NCI-H510A treated with DMSO at 0.1 percent for 48 hours (cell line): ENCODE results near the gene PIAS4.
A peak's percentile ranks its signal among the peaks of the same experiment; 100 is the strongest.

Experiments
- DNase-seq: peaks from one replicate; lab custom pipeline; 2025; lab: John Stamatoyannopoulos, UW

PIAS4 gene

DNA sequence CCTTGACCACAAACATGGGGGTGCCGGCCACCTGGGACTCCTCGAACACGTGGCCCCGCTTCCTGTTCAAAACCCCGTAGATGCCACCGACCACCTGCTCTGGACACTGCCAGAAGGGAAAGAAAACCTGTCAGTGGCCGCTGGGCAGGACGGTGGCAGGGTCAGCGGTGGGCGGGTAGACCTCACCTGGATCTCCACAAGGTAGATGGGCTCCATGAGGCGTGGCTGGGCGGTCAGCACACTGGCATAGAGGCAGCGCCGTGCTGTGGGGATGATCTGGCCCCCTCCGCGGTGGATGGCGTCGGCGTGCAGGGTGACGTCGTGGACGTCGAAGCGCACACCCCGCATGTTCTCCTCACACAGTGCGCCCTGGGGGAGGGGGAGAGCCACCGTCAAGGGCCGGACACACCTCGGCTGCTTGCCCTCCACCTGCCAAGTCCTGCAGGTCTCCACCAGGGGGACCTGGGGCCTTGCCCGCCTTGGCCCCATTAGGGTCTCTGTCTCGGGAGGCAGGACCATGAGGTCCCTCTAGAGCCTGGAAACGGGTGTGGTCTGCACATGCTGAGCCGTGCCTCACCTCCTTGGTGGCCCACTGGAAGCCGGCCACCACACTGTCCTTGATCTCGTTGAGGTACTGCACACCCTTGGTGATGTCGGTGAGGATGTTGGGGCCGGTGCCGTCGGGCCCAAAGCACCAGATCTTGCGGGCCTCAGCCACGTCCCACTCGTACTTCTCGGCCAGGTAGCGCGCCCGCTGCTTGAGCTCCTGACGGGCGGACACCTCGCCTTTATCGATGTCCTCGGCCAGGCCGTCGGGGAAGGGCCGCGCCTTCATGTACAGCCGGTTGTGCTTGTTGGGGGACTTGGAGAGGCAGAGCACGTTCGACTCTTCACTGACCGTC lies 30.0 kb upstream of the PIAS4 start:
- no peak for DNase-seq

DNA sequence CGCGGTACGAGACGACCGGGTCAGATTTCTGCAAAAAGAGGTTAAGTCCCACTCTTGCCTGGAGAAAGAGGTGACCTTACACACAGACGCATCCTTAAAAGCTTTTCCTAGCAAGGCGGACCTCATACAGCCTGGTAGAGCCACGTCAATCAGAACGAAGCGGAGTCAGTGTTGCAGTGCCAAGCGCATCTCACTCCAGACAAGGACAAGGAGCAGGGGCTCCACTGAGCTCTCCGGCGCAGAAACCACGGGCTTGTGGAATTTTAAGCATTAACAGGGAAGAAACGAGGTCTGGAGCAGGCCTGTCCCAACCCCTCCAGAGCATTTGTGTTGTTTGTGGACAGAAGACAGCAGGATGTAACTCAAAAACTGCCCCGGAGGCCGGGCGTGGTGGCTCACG lies 29.4 kb upstream of the PIAS4 start:
- DNase-seq = no peak

DNA sequence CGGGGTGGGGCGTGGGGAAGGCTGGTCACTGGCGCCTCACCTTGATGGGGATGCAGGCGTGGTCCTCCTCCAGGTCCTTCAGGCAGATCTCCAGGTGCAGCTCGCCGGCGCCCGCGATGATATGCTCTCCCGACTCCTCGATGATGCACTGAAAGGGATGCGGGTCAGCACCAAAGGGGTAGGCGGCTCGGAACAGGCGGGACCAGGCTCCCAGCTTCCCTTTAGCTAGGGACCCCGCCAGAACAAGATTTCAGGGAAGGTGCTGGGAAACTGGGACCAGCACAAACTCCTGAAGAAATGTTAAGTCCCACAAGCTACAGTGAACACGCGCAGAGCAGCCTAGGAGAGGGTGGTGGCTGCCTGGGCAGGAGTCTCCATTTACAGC lies 28.3 kb upstream of the PIAS4 start:
- no peak for DNase-seq

DNA sequence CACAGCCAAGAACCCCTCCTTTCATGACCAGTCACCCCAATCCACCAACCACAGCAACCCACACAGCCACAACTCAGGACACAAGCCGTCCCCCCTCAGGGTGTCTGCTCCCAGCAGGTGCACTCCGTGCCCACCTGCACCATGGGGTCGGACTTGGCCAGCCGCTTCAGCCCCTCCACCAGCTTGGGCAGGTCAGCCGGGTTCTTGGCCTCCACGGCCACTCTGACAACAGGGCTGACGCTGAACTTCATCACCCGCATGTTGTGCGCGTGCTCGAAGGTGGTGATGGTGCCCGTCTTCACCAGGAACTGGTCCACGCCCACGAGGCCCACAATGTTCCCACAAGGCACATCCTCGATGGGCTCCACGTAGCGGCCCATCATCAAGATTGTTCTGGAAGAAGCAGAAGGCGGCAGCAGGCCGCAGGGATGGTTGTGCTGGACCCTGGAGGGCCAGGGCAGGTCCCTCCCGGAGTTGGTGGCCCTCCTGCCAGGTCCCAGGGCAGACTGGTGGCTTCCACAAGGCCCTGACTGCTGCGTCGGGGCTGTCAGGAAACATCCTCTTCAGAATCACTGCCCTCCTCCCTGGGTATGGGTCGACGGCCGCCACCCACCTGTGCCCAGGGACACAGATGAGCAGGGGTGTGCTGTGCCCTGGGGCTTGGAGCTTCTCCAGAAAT lies 27.7 kb upstream of the PIAS4 start:
- DNase-seq = no peak

DNA sequence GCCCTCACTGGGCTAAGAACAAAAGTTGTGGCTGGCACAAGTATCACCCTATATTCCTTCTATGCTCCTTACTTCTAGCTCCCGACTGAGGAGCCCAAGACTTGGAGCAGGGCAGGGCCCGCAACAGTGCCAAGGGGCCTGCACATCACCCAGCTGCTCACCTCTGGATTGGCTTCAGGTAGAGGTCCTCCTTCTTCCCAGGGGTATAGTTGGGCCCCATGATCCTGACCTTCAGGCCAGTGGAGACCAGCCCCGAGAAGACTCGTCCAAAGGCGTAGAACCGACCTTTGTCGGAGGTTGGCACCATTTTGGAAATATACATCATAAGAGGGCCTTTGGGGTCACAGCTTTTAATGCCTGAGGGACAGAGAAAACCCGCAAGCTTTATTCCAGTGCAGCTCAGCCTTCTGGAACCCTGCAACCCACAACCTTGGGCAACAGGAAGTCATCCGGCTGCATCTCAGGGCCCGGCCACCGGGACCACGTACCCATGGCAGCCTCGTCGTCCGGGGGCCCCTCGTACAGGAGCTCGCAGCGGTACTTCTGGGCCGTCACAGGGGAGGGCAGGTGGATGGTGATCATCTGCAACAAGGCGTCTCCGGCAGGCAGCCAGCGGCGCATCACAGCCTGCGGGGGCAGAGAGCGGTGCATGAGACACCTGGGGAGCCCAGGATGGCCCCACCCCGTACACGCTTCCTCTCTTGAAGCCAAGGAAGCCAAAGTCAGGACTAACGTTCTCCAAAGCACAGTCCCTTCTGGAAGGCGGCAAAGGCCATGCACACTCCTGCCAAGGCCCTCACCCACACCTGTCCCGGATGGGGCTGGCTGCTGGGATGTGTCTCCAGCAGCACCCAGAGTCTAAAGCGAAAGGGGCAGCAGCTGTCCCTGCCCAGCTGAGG lies 26.9 kb upstream of the PIAS4 start:
- DNase-seq = no peak

DNA sequence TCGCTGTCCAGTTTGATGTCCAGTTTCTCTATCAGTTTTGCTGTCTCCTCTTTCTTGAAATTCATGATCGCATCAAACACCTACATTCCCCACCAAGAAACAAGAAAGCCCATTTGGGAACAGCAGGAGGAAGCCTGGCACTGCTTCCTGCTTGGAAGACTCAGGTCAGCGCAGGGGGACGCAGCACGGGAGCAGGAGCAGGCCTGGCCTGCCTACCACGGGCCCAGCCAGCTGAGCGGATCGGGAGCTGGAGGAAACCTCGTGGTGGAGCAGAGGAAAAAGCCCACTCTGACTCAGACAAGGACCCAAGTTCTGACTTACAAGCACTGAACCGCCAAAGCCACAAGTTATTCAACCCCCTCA lies 26.2 kb upstream of the PIAS4 start:
- no peak for DNase-seq

DNA sequence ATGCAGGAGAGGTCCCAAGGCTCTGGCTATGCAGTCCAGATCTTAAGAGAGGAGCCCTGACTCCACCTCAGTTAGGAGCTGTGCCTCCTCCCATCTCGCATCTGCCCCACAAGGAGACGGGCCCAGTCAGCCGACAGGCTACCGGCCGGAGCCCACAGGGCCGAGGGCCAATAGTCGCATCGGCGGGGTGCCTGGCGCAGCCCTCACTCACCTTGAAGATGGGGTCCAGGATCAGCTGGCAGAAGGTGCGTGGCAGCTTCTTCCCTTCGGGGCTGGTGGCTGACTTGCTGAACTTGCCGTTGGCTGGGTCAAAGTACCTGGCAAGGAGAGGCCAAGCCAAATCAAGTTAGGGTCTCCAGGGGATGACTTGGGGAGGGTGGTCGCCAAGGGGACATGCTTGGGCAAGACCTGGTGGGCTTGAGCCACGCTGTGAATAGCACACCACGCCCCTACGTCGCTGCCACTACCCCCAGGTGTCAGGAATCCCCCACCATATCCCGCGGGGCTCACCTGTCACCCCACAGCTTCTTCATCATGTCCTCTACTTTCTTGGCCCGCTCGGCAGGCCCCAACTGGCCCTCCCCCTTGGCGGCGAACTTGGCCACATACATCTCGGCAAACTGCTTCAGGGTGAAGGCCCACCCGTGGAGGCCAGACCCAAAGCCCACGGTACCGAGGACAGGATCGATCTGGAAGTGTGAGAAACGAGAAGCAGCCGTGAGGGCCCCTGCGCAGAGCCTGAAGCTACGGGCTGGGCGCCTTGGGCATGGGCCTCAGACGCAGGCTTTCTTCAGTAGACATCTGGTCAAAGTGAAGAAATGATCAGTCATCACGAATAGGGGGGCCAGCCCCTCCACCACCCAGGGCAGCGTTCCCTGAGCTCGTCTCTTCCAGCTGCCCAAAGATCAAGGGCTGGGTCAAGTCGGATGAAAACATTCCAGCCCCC lies 25.5 kb upstream of the PIAS4 start:
- no peak for DNase-seq

DNA sequence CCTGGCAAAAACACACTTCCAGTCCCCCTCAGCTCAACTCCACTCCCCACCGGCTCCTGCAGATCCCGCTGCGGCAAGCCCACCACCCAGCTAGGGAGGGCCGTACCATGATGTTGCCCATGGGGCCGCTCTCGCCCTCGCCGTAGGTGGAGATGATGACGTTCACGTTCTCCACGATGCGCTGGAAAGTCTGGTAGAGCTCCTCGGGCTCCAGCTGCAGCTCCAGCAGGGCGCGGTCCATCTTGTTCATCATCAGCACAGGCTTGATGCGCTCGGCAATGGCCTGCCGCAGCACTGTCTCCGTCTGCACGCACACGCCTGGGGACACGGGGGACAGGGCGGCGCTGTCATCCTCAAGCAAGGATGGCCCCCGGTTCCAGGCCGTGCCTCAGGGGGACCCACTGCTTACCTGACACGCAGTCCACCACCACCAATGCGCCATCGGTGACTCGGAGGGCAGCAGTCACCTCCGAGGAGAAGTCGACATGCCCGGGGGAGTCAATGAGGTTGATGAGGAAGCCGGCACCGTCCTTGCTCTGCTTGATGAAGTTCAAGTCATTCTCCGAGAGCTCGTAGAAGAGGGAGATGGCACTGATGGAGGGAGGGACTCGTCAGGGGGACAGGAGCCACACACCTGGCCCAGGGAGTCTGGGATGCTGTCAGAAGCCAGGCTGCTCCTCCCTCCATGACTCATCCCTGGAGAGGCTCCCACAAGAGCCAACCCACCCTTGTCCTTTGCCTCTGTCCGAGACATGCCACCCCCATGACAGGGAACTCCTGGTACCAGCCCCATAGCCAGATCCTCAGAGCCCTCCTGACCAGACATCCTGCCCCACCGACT lies 24.6 kb upstream of the PIAS4 start:
- no peak for DNase-seq

DNA sequence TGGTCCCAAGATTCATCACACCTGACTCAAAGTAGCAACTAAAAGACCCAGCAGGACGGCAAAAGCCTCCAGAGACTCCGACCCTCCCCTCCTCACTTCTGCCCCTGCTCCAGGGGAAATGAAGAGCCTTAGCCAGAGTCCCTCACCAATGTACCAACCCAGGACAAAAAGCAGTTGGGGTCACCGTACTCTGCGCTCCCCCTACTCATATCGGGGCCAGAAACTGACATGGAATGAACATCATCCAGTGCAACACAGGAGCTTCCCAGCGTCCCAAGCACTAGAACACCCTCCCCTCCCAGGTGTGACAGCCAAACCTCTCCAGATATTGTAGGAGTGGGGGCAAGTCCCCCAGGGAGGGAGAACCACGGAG lies 24.0 kb upstream of the PIAS4 start:
- no peak for DNase-seq

DNA sequence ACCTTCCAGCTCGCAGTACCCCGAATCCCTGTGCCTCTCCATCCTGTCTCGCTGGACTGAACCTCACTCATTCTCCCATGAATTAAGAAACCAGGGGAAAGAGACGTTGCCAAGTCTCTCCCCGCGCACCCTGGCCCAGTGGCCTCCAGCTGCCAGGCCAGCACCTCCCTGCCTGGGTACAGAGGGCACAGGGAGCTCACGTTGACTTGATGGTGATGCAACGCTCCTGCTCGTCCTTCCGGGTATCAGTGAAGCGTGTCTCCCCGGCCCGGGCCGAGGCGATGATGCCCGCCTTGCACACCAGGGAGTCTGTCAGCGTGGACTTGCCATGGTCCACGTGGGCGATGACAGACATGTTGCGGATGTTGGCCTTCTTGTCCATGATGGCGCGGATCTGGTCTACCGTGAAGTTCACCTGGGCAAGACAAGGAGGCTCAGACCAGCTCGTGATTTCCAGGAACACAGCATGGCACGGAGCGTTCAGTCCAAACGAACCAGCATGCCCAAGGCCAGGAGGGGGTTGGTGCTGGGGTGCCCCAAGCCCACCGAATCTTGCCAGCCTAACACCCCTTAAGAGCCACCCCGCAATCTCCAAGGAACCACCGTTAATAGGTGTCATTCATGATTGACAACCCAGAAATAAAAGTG lies 23.5 kb upstream of the PIAS4 start:
- peak; percentile 21 for DNase-seq

DNA sequence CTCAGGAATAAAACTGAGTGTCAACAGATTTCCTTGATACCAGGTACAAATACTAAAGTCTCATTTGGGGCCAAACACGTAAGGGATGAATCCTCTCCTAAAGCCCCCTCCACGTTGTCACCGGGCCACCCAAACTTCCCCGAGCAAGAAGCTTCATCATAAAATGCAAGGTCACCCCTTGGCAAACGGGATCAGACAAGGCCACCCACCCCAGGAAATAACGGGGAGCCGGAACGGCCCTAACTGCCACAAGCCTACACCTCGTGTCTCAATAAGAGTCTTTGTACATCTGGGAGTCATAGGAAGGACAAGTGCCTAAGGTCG lies 23.0 kb upstream of the PIAS4 start:
- no peak for DNase-seq

DNA sequence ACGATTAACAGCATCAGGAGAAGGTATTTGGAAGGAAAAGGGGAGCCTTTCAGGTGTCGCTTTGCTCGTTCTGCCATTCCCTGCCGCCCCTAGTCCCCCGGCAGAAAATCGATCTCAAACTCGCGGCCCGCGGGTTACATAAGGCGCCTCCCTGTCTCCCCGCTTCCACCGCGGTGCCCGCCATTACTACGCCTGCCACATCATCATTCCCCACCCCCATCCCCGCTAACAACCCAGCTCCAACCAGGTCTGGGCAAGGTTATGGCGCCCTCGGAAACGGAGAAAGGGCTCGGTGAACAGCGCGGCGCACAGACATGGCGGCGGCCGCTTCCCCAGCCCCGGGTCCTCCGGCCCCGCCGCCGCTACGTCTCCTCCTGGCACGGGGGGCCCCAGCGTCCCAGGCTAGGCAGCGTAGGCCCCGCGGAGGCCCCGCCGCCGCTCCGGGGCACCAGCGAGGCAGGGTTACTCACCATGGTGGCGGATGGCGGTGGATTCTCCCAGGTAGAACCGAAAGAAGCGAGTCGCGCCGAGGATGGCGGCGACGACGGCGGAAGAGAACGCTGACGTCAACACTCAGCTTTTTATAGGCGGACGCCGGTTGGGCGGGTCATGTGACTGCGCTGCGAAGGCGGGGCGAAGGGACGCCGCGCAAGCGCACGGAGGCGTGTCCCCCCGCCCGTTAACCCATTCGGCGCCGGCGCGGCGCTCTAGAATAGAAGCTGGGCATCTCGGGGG lies 22.5 kb upstream of the PIAS4 start, which contains the start of gene EEF2:
TSS of gene EEF2 (minus strand) at position 556 of the 735 bp plus-strand sequence. CDS start at position 473, 83 bp downstream.
- peak; percentile 93 for DNase-seq

DNA sequence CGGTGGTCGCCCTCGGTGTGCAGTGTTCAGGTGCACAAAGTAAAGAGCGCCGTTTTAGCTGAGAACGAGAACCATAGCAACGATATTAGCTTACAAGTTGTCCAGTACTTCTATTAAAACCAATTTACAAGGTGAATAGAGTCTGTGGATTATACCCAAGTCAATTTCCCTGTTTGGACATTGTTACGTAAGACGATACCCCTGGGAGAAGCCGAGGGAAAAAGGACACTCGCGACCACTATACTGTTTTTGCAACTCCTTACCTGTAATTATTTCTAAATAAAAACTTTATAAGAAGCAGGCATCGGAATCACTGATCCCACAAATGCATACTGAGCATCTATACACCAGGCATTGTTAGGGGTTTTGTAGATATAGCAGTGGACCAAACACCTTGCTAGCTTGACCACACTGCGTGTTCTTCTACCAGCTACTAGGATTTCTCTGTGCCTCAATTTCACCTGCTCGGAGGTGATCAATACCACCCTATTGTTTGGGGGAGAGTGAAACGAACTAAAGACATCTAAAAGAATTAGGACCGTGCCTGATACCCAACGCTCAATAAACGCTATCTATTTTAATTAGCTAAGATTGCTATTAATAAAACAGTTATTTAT lies 21.8 kb upstream of the PIAS4 start:
- no peak for DNase-seq

DNA sequence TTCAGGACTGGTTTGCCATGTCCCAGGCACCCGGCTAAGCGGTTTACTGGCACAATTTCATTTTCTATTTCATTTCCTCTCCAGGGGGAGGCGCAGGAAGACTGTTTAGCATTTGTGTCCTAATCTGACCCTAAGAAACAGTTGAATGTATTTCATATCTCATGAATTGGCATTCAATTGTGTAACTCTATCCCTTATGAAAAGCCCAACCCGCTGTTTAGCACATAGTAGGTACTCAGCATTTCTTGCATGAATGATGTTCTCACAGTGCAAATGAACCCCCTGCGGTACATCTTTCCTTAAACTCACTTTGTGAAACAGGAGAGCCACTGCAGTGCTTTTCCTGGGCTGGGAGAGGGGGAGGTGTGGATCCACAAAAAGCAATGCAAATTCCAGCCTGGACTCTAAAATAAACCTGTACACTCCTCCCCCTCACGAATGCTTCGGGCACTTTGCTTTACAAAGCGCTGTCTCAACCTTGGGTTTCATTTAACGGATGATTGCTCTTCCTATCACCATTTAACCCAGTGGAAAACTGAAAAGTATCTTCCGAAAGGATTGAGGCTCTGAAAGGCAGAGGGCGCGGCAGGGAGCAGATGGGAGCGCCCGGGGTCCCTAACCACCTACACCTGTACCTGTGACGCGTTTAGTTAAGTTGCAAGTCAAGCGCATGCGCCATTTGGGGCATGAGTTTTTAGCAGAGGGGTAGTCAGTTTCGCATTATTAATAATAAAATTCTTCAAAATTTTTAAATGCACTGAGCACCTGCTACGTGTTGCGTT lies 21.1 kb upstream of the PIAS4 start:
- DNase-seq = peak; percentile 94

DNA sequence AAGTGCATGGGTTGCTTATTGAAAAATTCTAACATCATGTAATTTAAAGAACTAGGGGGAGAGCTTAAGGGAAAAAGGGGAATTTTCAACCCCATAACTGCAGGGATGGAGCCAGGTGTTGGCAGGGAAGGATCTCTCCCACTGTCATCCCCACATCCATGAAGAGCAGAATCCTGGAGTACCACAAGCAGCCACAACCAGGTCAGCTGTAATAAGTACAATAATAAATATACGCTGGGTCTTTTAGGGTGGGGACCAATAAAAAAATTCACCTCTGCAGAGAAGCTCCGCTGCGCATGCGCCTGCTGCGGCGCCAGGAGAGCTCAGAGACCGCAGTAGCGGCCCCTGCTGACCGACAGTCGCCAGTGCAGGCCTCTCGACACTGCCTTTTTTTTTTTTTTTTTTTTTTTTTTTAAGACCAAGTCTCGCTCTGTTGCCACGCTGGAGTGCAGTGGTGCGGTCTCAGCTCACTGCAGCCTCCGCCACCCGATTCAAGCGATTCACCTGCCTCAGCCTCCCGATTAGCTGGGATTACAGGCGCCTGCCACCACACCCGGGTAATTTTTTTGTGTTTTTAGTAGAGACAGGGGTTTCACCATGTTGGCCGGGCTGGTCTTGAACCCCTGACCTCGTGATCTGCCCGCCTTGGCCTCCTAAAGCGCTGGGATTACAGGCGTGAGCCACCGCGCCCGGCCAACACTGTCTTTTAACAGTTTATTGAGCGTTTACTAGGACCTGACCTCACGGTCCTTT lies 19.7 kb upstream of the PIAS4 start:
- DNase-seq = peak; percentile 92

DNA sequence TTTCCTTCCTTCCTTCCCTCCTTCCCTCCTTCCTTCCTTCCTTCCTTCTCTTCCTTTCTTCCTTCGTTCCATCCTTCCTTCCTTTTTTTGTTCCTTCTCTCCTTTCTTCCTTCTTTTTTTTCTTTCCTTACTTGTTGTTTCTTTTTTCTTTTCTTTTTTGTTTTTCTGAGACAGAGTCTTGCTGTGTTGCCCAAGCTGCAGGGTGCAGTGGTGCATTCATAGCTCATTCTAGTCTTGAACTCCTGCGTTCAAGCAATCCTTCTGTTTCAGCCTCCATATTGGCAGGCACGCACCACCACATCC lies 16.8 kb upstream of the PIAS4 start:
- no peak for DNase-seq

DNA sequence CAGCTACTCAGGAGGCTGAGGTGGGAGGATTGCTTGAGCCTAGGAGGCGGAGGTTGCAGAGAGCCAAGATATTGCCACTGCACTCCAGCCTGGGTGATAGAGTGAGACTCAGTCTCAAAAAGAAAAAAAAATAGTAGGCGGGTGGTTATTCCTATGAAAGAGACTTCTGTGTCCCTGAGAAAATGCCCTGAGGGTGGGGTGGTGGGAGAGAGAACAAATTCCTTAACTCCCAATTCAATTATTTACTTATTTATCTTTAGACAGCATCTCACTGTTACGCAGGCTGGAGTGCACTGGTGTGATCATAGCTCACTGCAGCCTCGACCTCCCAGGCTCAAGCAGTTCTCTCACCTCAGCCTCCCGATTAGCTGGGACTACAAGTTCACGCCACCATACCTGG lies 11.9 kb upstream of the PIAS4 start:
- DNase-seq = no peak
